ENCODE data around the gene CASR.
A peak's percentile ranks its signal among the peaks of the same experiment; 100 is the strongest.
"Not testable (repeated sequence)": the region's sequence is repeated elsewhere in the genome, so short reads cannot be mapped to it uniquely, and the experiment has no call there.

CASR gene, protein sequence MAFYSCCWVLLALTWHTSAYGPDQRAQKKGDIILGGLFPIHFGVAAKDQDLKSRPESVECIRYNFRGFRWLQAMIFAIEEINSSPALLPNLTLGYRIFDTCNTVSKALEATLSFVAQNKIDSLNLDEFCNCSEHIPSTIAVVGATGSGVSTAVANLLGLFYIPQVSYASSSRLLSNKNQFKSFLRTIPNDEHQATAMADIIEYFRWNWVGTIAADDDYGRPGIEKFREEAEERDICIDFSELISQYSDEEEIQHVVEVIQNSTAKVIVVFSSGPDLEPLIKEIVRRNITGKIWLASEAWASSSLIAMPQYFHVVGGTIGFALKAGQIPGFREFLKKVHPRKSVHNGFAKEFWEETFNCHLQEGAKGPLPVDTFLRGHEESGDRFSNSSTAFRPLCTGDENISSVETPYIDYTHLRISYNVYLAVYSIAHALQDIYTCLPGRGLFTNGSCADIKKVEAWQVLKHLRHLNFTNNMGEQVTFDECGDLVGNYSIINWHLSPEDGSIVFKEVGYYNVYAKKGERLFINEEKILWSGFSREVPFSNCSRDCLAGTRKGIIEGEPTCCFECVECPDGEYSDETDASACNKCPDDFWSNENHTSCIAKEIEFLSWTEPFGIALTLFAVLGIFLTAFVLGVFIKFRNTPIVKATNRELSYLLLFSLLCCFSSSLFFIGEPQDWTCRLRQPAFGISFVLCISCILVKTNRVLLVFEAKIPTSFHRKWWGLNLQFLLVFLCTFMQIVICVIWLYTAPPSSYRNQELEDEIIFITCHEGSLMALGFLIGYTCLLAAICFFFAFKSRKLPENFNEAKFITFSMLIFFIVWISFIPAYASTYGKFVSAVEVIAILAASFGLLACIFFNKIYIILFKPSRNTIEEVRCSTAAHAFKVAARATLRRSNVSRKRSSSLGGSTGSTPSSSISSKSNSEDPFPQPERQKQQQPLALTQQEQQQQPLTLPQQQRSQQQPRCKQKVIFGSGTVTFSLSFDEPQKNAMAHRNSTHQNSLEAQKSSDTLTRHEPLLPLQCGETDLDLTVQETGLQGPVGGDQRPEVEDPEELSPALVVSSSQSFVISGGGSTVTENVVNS

DNA sequence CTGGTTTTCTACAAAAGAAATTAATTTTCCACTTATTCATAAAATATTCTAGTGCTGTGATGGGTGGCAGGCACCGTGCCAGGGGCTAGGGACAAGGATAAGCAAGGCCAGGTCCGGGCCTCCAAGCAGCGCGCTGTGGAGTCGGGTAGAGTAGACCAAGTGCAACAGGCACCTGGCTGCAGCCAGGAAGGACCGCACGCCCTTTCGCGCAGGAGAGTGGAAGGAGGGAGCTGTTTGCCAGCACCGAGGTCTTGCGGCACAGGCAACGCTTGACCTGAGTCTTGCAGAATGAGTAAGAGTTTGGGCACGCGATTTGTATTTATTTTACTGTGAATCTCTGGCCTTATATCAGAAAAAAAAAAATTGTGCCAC is at the start of gene CASR:
CASR (plus strand) TSS at position 148 of the 372 bp plus-strand sequence. CDS start 70,522 bp downstream, outside the sequence.
- DNase-seq (ENCODE audit: low spot score), result no peak

DNA sequence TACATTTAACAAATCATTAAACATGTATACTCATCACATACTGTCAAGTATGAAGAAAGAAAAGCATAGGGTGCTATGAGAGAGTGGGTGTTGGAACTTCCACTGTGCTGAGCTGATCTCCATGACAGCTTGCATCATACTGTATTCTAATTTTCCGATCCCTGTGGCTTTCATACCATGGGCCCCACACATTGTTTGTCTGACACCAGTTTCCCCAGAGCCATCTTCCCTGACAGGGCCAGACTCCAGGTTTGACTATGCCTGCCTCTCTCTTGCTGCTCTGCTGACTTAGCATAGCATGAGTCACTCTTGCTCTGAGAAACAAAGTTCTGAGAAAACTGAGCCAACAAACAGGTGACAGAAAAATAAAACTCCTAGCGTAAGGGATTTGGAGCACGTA is 37.0 kb upstream of the CASR start:
- DNase-seq (ENCODE audit: low spot score), result no peak

DNA sequence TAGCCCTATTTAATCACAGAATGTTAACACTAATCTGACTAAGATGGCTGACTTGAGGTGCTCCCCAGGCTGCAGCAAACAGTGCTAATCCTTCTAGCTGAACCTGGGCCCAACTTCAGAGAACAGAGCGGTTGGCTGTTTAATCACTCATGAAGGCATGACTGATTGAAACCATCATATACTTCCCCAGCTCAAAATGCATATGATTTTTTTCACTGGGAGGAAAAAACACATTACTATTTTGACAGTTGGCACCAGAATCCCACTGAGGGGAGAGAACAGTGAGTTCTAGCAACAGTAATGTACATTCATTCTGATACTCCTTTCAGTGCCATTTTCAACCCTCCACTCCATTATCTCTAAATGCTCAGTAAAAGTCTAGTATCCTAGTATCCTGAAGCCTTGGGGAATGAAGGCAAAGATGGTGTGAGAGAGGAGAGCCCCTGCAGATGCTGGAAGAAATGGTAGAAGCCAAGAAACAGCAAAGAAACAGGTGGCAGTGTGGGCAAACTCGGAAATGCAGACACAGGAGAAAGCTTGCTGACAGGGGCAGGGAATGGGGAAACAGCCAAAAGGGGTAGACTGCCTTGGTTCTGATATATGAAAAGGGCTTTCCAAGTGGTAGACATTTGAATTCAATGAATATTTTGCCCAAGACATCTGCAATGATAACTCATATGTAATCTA is 34.4 kb upstream of the CASR start:
- no peak for DNase-seq (ENCODE audit: low spot score)

DNA sequence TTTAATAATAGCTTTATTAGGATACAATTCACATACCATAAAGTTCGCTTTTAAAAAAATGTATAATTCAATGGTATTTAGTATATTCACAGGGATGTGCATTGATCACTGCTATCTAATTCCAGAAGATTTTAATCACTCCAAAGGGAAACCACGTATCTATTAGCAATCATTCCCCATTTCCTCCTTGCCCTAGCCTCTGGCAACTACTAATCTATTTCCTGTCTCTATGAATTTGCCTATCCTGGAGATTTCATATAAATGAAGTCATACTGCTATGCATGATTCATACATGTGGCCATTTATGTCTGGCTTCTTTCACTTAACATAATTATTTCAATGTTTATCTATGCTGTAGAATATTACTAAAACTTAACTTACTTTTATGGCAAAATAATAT is 32.0 kb upstream of the CASR start:
- no peak for DNase-seq (ENCODE audit: low spot score)

DNA sequence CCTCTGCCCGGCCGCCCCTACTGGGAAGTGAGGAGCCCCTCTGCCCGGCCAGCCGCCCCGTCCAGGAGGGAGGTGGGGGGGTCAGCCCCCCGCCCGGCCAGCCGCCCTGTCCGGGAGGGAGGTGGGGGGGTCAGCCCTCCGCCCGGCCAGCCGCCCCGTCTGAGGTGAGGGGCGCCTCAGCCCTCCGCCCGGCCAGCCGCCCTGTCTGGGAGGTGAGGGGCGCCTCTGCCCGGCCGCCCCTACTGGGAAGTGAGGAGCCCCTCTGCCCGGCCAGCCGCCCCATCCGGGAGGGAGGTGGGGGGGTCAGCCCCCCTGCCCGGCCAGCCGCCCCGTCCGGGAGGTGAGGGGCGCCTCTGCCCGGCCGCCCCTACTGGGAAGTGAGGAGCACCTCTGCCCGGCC is 18.5 kb upstream of the CASR start:
- DNase-seq (ENCODE audit: low spot score), result not testable (repeated sequence)

DNA sequence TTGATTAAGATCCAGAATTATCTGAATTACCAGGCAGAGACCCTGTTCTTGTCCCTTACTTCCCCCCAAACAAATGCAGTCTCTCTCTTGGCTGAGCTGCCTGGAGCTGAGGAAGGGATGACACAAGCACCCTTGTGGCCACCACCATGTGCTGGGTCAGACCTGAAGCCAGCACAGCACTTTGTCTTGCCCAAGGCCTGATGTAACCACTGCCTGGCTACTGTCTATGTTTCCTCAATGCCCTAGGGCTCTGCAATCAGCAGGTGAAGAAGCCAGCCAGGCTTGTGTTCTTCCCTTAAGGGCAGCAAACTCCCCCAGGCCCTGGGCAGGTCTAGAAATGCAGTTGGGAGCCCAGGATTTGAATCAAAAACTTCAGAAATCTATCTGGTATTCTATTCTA is 15.8 kb upstream of the CASR start:
- no peak for DNase-seq (ENCODE audit: low spot score)

DNA sequence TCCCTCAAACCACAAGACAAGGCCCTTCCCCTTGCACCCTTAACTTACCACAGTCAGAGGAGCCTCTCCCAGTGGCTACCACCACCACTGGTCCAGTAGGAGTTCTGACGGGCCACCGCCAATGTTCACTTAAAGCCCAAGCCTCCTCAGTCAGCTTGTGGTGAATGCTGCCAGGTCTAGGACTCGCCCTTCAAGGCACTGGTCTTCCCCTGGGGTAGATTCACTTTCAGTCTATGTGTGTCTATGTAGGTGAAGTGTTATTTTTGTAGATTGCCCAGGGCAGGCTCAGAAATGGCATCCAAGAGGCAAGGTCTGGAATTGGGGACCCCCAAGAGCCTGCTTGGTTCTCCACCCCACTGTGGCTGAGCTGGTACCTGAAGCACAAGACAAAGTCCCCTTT is 15.4 kb upstream of the CASR start:
- no peak for DNase-seq (ENCODE audit: low spot score)

DNA sequence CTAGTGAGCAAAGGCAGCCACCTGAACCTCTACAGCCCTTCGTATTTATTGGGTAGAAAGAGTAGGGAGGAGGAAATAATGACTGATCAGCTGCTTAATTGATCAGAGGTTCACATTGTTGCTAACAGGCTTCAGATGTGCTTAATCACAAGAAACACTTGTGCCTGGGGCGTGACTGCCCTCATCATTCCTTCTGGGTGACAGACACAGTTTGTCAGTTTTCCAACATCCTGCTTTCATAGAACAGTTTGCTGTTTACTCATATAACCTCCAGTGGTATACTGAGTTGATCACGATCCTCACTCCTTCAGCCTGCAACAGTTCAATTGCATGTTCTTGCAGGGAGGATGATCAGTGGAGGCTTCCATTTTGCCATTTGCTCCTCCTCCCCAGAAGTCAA is 13.6 kb upstream of the CASR start:
- no peak for DNase-seq (ENCODE audit: low spot score)

DNA sequence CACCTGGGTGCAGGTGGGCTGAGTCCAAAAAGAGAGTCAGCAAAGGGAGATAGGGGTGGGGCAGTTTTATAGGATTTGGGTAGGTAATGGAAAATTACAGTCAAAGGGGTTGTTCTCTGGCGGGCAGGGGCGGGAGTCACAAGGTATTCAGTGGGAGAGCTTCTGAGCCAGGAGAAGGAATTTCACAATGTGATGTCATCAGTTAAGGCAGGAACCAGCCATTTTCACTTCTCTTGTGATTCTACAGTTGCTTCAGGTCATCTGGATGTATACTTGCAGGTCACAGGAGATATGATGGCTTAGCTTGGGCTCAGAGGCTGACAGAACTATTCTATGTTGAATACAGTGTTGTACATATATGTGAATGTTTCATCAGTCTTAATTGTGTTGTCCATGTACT is 12.1 kb upstream of the CASR start:
- not testable (repeated sequence) for DNase-seq (ENCODE audit: low spot score)

DNA sequence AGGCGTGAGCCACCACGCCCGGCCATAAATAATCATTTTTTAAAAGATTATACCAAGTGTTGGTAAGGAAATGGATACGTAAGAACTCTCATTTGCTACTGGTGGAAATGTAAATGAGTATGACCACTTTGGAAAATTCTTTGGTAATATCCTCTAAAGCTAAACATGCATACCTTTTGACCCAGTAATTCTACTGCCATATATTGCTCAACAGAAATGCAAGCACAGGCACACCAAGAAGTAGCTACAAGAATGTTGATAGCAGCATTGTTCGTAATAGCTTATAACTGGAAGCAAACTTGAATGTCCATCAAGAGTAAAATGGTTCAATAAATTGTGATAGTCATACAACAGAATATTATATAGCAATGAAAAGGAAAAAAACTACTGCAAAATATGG is 4.8 kb upstream of the CASR start:
- DNase-seq (ENCODE audit: low spot score), result no peak

DNA sequence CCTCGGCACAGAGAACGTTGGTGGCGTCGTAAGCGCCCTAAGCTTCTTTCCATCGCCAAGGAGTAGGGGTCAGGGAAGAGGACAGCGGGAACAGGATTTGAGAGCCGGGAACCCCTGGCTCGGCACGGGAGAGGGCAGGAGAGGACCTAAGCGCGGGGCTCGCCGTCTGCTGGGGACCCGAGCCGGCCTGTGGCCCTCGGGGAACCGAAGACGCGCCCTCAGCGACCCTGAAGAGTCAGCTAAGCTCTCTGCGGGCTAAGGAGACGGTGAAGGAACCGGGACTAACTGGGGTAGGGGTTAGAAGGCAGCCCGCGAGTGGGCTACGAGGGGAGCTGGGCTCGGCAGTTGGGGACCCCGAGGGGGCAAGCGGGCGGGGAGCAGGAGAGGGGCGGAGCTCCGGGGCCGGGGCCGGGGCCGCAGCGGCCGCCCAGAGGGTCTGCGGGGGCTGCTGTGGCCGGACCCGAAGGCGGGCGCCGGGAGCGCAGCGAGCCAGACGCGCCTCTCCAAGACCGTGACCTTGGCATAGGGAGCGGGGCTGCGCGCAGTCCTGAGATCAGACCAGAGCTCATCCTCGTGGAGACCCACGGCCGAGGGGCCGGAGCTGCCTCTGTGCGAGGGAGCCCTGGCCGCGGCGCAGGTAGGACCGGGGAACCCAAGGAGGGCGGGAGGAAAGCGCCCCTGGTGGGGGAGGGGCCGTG is 574 bp downstream of the CASR start:
- DNase-seq (ENCODE audit: low spot score), result peak; percentile 53

DNA sequence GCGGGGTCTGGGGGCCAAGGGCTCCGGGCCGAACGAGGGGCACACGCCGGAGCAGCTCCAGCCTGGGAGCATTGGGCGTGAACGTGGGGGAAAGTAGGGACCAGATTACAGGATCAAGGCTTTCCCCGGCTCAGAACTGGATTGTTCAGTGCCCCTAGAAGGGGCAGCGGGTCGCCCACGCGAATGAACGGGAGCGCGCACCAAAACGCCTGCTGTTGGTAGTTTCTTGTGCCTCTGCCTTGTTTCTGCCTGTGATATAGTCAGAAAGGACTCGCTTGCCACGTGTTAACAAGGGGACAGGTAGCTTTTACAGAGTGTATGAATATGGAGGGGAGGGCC is 1.1 kb downstream of the CASR start:
- DNase-seq (ENCODE audit: low spot score), result no peak

DNA sequence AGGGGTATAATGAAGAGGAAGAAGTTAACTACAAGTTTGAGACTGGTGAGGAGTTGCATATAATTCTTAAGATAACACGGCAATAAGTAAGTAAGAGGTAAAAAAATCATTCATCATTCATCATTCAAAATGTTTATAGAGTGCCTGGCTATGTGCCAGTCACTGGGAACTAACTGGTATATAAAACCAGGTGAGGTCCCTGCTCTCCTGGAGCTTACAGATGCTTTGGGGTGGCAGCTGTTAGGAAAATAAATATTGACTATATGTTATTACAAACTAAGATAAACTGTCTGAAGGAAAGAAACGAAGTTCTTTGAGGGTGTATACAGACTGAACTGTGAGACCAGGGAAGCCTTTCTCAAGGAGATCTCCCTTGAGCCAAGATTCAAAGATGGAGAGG is 2.9 kb downstream of the CASR start:
- no peak for DNase-seq (ENCODE audit: low spot score)

DNA sequence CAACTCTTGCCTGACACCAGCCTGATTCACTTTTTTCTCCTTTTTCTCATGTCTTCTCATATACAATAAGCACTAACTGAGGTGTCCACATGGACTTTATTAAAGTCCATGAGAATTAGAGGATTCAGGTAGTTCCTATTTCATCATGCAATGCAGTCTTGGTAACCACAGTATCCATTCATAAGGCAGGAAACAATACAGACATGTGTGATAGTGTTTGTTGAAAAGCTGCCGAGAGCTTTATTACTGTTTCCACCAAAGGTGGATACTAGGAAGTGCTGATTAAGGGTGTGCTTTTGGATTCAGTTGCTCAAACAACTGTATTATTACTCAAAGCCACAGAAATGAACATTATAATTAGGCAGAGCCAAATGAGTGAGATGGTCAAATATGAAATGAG is 5.3 kb downstream of the CASR start:
- DNase-seq (ENCODE audit: low spot score), result no peak

DNA sequence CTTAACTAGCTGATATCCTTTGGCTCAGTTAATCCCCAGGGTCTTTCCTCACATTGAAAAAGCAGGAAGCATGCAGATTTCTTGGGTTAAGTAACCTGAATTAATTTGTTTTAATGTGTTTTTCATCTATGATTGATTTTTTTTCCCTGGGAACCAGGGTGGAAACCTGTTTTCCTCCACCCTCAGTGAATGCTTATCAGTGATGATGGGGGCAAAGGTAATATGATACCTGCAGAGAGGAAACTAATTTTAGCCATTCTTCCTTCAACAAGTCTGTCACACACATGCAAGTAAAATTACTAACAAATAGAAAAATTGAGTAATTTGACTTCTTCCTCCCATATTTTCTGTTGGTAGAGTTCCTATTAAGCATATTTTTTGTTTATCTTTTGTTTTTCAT is 5.9 kb downstream of the CASR start:
- no peak for DNase-seq (ENCODE audit: low spot score)

DNA sequence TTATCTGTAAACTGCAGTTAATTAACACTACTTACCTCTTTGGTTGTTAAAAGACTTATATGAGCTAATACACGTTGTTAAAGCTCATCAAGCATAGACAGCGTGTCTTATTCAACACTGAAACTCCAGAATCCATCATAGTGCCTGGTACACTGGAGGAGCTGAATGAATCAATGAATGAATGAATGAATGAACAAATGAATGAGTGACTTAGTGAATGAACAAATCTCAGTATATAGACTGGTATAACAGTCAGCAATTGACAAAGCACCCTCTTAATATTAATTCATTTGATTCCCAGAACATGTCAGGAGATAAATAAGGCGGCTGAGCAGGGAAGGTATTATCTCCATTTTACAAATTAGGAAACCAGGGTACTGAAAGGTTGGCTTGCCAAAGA is 7.1 kb downstream of the CASR start:
- no peak for DNase-seq (ENCODE audit: low spot score)

DNA sequence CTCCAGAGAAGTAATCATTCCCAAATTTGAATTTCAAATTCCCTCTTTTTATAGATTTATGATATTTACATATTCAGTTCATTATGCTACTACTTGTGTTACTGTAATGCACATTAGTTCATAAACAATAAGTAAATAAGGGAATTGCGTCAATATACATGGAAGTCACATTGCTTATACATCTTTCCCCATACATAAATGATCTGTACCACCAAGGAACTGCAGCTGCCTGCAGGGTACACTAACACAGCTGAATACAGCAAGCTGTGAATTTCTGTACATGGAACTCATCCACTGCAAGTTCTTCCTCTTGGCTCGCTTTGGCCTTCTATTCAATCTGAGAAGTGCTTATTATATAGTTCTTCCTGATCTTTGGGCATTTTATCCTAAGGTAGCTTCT is 15.5 kb downstream of the CASR start:
- no peak for DNase-seq (ENCODE audit: low spot score)

DNA sequence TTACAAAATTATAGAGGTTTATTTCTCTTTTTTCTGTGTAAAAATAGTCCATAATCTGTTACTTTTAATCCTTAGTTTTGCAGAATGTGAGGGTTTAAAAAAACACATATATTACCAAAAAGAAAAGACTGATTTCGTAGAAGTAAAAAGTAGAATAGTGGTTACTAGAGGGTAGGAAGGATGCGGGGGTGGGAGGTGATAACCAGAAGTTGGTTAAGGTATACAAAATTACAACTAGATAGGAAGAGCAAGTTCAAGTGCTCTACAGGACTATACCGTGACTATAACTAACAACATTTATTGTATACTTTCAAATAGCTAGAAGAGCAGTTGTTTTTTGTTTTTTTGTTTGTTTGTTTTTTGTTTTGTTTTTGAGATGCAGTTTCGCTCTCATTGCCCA is 16.1 kb downstream of the CASR start:
- DNase-seq (ENCODE audit: low spot score), result no peak

DNA sequence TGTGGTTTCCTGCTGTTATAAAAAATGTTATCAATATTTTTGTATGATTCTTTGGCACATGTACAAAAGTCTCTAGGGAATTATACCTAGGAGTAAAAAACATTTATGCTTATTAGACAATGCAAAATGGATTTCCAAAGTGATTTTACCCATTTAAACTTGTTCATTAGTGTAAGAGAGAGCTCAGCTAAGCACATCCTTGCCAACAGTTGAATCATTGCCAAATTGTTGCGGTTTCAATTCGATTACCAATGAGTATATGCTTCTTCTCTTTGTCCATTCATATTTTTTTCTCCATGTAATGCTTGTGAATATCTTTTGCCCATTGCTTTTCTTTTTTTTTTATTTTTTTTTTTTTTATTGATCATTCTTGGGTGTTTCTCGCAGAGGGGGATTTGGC is 17.2 kb downstream of the CASR start:
- no peak for DNase-seq (ENCODE audit: low spot score)

DNA sequence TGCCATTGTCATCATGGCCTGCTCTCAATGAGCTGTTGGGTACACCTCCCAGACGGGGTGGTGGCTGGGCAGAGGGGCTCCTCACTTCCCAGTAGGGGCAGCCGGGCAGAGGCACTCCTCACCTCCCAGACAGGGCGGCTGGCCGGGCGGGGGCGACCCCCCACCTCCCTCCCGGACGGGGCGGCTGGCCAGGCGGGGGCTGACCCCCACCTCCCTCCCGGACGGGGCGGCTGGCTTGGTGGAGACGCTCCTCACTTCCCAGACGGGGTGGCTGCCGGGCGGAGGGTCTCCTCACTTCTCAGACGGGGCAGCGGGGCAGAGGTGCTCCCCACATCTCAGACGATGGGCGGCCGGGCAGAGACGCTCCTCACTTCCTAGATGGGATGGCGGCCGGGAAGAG is 18.0 kb downstream of the CASR start:
- not testable (repeated sequence) for DNase-seq (ENCODE audit: low spot score)

DNA sequence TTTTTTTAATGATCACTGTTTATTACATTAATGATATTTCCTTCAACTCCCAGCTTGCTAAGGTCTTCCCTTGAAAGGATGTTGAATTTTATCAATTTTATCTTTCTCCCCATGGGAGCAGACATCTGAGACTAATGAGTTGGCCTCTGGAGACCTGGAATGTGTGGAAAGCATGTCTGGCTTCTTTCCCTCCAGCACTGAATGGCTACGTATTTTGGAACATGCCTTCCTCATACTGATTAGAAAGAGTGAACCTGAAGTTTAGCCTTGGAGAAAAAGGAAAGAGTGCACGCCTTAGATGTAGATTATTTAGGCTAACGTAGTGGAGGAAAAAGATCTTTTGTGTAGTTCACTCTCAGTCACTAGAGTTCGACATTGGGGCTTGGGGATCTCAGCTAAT is 25.1 kb downstream of the CASR start:
- no peak for DNase-seq (ENCODE audit: low spot score)

DNA sequence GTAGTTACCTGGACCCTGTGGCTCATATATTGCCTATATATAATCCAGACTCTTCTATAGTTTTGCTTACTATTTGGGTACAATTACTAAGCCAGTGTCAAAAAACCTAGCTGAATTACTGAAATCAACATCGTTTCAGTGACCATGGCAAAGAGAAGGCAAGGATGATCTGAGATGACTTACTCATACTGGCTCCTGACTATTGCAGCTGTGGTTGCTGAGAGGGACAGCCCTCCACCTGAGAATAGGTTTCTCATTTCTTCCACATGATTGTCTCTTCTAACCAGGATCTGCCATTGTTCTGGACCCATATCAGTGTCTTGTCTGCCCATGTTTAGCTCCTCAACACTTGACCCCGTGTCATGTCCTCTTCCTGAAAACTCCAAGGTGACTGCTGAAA is 30.2 kb downstream of the CASR start:
- DNase-seq (ENCODE audit: low spot score), result no peak
